ENCODE results near the gene STK38L. TPM values are rescaled to one million over a fixed set of nuclear protein-coding genes. Genes with fewer than 3 reads are reported as not detected.
A peak's percentile ranks its signal among the peaks of the same experiment; 100 is the strongest.

Gene STK38L
- total and polyA plus RNA-seq, 2 of the 4 experiments (the other 2 are of a cell fraction) = 5.1 to 7.2 TPM

DNA sequence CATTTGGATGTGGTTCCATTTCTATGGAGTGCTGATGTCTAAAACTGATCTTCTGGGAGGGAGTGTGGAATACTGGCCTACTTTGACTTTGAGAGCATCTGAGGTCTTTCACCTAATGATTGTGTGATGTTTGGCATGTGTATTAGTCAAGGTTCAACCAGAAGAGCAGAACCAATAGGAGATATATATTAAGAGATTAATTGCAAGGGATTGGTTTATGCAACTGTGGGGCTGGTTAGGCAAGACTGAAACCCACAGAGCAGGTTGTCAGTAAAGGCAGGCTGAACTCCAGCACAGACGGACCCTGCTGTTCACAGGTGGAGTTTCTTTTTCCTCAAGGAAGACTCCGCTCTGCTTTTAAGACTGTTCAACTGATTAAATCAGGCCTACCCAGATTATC lies 100.2 kb downstream of the STK38L start:
- H4K91ac ChIP-seq (ENCODE audit: insufficient read depth, low read depth, low read length) = peak overlapping the region; percentile 82
- dilution Hi-C loops (cut with HindIII; ENCODE audit: low sequenced_read_pairs, unreplicated experiment) = no loop called here
- peaks cover 32 to 66% of the 10 kb centered on the region in 2 experiments for H3K79me1 ChIP-seq (ENCODE audit: low read depth in 1 of 2, low read length in 2 of 2)
- no peaks in the 10 kb centered on the region for H3K36me3 ChIP-seq (ENCODE audit: control insufficient read depth, insufficient read depth, low read length)
- 0 out of 2 replicates have a peak overlapping the region, but pooled peaks have one; percentile 8 for H3K9ac ChIP-seq (ENCODE audit: low read depth, low read length)
- no peak overlapping the region for H3K4me3 ChIP-seq (ENCODE audit: insufficient read depth, low read depth, low read length)
- H2AK9ac ChIP-seq (replicated peaks; ENCODE audit: low read depth, low read length, poor library complexity) = peak overlapping the region; percentile 68
- H3K9me3 ChIP-seq (ENCODE audit: control insufficient read depth, insufficient read depth, low read length) = no peaks in the 10 kb centered on the region
- H3K56ac ChIP-seq (ENCODE audit: extremely low read depth, insufficient read depth, low read length) = peak overlapping the region; percentile 78
- DNase-seq (no peak), ATAC-seq (ENCODE audit: low read depth) (peak; percentile 19)
- ChIA-PET CTCF (interaction anchor here (0.7 kb wide), 1 partner anchor 294 kb away, joined by 3 read pairs; no protein-coding TSS in a partner anchor), POLR2A (ENCODE audit: unreplicated experiment) (no interaction called here)
- H3K27me3 ChIP-seq (ENCODE audit: control insufficient read depth, insufficient read depth, low read length) = no peaks in the 10 kb centered on the region
- peak overlapping the region; percentile 82 for H2AK5ac ChIP-seq (ENCODE audit: low read depth, low read length)
- peak overlapping the region; percentile 92 for H3K4ac ChIP-seq (ENCODE audit: low read depth, low read length)
- peaks cover 17% of the 10 kb centered on the region for H3K4me1 ChIP-seq (ENCODE audit: control insufficient read depth, insufficient read depth, low read length)
- peak overlapping the region; percentile 95 for H4K5ac ChIP-seq (ENCODE audit: low read depth, low read length)
- H2AFZ ChIP-seq (replicated peaks; ENCODE audit: low read length, poor library complexity) = peak overlapping the region; percentile 25
- intact Hi-C loops (cut with micrococcal nuclease) = loop anchor here (5.0 kb wide), 1 partner anchor 178 kb away; the partner anchor contains the start of gene PPFIBP1
- H4K20me1 ChIP-seq (ENCODE audit: insufficient read depth, low read length) = no peaks in the 10 kb centered on the region
- peak overlapping the region; percentile 97 for H2BK20ac ChIP-seq (ENCODE audit: low read depth, low read length)
- peak overlapping the region; percentile 95 for H2BK120ac ChIP-seq (ENCODE audit: low read depth, low read length)
- WGBS, 2 experiments (ENCODE audit: extremely low coverage in 2 of 2, insufficient read length in 1 of 2) = 64% methylated on average over 2 of the region's 2 CpGs; no CpG with 5 or more reads in 1 of the 2 experiments
- H3K4me2 ChIP-seq (ENCODE audit: low read depth, low read length) = peak overlapping the region; percentile 35; the same call in 1 of the 2 replicates
- H3K23ac ChIP-seq (ENCODE audit: low read depth, low read length) = peak overlapping the region; percentile 93
- peak overlapping the region; percentile 96 for H2BK5ac ChIP-seq (ENCODE audit: low read depth, low read length, poor library complexity, severe bottlenecking)
- peak overlapping the region; percentile 94 for H2BK15ac ChIP-seq (ENCODE audit: low read depth, low read length)
- H3K14ac ChIP-seq (replicated peaks; ENCODE audit: low read depth, low read length) = peak overlapping the region; percentile 92
- H3K9me1 ChIP-seq (ENCODE audit: insufficient read depth, low read length) = peaks cover 13% of the 10 kb centered on the region
- no TSS peak for BruUV-seq (replicated peaks)
- TF ChIP-seq CEBPB (IDR thresholded peaks at IDR 0.05; ENCODE audit: low read depth, low read length) = peak; percentile 37
- TF ChIP-seq NFE2L2 (IDR thresholded peaks at IDR 0.05; ENCODE audit: low read depth, low read length) = no peak
- peak overlapping the region; percentile 51 to 77 for H4K8ac ChIP-seq (ENCODE audit: low read depth in 2 of 2, low read length in 2 of 2)
- in situ Hi-C loops (cut with MboI; ENCODE audit: low sequenced_read_pairs) = no loop called here
- peak overlapping the region; percentile 85 for H3K27ac ChIP-seq (ENCODE audit: insufficient read depth, low read length)
- peak overlapping the region; percentile 92 for H3K18ac ChIP-seq (ENCODE audit: low read depth, low read length)

All from IMR-90 (cell line).